GM18873 (cell line): ENCODE results near the gene TICRR.
"Not testable (repeated sequence)": the region's sequence is repeated elsewhere in the genome, so short reads cannot be mapped to it uniquely, and the experiment has no call there.

Experiments
- ATAC-seq: cut with Tn5 transposase; IDR thresholded peaks from one replicate; pipeline ENCODE4 v1.9.1; 2021; ENCODE audit warnings: mild to moderate bottlenecking, moderate library complexity, moderate number of reproducible peaks; ENCODE audit not compliant: unreplicated experiment, low FRiP score

Gene TICRR

GRCh38 chr15:89559769-89560264 lies 15.5 kb upstream of the TICRR start:
- ATAC-seq: no peak

DNA sequence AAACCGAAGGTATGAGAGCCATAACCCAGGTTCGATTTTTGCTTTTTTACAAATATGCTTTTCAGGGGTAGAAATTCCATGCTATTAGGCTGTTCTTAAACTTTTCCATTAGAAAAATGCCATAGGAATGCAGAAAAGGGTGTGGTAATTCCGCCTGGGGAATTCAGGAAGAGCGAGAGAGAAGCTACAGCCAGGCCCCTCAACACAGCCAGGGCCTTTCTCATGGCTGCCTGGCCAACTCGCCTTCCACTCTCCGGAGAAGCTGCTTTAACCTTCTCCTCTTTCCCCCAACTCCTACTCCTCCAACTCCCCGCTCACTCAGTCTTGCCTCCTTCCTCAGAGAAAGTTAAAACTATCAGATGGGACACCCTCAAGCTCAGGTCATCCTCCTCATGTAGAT lies 9.1 kb upstream of the TICRR start:
- ATAC-seq: no peak

DNA sequence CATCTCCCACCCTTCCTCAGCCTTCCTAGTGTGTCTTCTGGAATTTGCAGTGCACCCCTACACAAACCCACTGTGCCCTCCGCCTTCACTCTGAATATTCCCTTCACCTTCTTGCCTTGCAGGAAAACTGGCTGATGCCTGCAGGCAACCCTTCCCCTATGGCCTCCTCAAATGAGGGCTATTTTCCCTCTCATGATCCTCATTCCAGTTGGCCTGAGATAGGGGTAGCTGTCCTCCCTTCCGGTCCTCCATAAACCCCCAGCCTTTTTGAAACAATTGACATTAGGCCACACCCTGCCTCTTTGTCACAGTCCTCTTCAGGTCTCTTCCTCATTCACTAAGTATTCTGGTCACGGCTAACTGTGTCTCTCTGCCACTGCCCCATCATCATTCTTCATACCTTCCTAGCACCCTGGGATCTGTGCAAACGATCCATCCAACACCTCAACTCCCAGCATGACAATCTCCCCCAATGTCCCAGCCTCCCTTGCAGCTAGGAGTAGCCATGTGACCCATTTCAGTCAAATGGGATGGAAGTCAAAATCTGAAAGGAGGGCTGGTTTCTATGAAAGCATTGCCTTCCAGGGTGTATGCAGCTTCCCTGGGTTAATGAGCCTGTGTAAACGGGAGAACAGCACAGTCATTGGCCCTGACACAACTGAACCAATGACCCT lies 8.5 kb upstream of the TICRR start:
- ATAC-seq: no peak

GRCh38 chr15:89569090-89569745 lies 6.1 kb upstream of the TICRR start:
- no peak for ATAC-seq

DNA sequence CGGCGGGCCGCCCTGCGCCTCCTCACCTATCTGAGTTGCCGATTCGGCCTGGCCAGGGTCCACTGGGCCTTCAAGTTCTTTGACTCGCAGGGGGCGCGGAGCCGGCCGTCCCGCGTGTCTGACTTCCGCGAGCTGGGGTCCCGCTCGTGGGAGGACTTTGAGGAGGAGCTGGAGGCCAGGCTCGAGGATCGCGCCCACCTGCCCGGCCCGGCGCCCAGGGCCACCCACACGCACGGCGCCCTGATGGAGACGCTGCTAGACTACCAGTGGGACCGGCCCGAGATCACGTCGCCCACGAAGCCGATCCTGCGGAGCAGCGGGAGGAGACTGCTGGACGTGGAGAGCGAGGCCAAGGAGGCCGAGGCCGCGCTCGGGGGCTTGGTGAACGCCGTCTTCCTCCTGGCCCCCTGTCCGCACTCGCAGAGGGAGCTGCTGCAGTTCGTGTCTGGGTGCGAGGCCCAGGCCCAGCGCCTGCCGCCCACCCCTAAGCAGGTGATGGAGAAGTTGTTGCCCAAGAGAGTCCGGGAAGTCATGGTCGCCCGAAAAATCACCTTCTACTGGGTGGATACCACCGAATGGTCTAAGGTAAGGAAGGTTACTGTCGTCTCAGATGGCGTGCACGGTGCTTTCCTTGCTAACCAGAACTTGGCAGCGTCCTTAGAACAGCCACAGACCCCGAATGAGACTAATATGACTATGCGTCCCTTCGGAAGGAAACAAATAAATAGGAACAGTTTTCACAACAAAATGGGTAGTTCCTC lies 567 bp downstream of the TICRR start:
- peak; percentile 3 for ATAC-seq

DNA sequence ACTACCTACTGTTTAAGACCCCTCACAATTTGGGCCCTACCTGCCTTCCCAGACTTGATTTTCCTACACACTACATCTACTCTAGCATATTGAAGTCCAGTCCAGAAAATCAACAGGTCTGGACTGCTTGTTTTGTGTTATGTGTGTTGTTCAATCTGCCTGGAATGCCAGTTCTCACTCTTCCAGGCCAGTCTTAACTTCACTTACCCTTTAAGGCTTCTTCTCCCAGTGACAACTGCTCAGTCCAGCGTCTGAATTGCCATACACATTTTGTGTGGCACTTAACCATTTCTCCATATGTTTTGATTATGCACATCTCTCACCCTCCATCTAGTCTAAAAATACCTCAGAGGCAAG lies 1.1 kb downstream of the TICRR start:
- no peak for ATAC-seq

DNA sequence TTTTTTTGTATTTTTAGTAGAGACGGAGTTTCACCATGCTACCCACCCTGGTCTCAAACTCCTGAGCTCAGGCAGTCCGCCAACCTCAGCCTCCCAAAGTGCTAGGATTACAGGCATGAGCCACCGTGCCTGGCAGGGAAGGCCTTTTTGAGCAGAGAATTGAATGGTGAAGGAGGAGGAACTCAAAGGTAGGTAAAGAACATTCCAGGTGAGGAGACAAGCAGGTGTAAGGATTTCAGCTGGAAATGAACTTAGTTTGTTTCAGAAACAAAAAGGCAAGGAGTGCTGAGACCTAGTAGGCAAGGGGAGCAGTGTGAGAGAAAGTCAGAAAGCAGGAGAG lies 2.5 kb downstream of the TICRR start:
- ATAC-seq: no peak

DNA sequence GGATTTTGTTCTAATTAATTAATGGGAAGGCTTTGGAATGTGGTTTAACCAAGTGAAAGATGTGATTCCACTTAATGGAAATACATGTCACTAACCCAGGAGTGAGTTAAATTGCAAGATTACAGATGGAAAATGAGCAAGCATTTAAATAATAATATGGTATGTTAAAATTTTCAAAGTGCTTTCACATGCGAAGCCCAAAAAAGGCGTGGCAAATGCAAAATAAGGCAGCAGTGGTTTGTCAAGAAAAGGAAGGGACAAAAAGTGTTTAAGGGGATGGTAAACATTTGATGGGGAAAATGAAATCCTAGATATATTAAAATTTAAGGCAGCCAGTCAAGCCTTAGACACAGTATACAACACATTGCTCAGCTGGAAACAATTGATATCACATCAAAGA lies 2.9 kb downstream of the TICRR start:
- ATAC-seq: no peak

GRCh38 chr15:89580747-89581146 lies 5.5 kb downstream of the TICRR start:
- not testable (repeated sequence) for ATAC-seq

GRCh38 chr15:89586651-89587050 lies 11.4 kb downstream of the TICRR start:
- no peak for ATAC-seq

DNA sequence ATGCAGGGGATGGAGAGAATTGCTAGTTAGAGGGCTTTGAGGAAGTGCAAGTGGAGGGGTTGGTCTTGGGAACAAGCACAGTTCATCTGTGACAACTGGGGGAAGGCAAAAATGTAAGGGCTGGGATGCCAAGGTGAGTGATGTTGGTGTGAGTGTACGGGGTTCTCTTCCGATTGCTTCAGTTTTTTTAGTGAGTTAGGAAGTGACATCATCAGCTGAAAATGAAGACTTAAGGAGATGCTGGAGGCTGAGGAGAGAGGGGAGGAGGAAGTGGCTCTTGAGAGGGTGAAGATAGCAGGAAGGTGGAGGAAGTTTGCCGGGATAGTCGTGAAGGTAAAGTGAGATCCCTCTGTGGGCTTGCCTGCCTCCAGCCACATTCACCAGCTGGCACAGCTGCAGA lies 12.7 kb downstream of the TICRR start:
- ATAC-seq: no peak

DNA sequence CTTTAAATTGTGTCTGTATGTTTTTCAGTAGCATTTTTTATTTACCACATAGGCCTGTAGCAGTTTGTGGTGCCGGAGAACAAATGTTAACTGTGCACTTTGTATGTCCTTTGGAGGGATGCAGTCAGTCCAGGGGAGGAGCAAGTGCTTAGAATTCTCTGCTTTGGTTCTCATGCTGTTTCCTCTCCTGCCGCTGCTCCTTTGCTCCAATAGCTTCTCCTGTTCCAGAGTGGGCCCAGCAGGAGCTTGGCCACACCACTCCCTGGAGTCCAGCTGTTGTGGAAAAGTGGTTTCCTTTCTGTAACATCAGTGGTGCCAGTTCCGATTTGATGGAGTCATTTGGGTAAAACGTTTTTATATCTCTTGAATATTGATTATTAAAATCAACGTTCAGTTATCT lies 16.6 kb downstream of the TICRR start:
- no peak for ATAC-seq

DNA sequence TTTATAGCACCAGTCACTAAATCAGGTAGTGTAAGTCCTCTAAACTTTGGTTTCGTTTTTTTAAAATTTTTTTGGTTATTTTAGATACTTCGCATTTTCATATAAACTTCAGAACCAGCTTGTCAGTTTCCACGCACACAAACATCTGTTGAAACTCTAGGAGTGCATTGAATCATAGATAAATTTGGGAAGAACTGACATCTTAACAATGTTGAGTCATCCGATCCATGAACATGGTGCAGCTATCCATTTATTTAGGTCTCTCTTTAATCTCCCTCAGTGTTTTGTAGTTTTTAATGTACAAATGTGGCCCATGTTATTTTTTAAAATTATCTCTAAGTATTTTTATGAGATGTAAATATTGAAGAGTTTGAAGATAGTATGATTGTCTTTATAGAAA lies 17.7 kb downstream of the TICRR start:
- ATAC-seq: no peak

- no peak for ATAC-seq
These were observed 23.8 kb downstream of the TICRR start for GRCh38 chr15:89599021-89599420.

DNA sequence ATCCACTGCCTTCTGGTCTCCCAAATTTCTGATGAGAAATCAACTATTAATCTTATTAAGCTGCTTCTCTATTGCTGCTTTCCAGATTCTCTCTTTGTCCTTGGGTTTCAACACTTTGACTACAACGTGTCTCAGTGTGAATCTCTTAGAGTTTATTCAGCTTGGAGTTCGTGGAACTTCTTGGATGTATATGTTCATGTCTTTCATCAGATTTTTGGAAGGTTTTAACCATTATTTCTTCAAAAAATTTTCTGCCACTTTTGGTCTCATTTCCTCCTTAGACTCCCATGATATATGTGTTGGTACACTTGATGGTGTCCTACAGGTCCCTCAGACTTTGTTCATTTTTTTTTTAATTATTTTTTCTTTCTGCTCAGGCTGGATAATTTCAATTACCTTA lies 36.0 kb downstream of the TICRR start:
- ATAC-seq: no peak

GRCh38 chr15:89613031-89613430 lies 37.8 kb downstream of the TICRR start:
- ATAC-seq: no peak

DNA sequence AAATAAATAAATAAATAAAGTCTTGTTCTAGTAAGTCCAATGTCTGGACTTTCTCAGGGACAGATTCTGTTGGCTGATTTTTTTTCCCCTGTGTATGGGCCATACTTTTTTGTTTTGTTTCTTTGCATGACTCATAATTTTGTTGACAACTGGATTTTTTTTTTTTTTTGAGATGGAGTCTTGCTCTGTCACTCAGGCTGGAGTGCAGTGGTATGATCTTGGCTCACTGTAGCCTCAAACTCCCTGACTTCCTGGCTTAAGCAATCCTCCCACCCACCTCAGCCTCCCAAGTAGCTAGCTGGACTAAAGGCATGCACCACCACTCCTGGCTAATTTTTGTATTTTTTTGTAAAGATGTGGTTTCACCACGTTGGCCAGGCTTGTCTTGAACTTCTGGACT lies 38.9 kb downstream of the TICRR start:
- ATAC-seq: no peak

- no peak for ATAC-seq
These were observed 39.9 kb downstream of the TICRR start for GRCh38 chr15:89615135-89615534.

DNA sequence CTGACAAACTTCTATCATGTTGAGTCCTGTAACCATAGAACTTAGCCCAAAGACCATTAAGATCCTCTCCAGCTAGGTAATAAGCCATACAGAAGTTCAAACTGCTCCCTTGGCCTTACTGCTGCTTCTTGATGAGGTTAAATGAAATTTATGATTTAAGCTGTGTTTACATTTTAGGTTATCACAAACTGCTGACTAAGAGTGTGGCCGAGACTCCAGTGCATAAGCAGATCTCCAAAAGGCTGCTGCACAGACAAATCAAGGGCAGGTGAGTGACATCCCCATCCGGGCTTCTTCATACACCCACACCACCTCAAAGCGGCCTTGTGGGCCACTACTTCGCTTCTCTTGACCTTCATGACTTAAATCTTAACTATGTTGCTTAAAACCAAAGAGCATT lies 41.0 kb downstream of the TICRR start:
- ATAC-seq: no peak

DNA sequence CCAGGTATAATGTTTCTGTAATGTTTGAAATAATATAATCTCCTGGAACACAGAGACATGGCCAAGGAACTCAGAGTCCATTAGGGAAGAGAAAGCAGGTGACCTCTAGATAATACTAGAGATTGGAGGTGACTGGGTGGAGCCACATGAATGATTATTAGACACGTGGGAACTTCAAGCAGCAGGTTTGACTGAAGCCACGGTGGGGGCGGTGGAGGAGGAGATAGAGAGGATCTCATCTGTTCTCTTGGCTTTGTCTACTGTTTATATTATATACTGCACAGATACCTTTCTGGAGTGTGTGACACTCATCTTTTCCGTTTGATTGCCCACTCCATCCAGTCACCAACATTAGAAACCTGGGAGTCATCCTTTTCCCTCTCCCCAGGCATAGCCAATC lies 46.3 kb downstream of the TICRR start:
- no peak for ATAC-seq

- ATAC-seq: no peak
These were observed 47.9 kb downstream of the TICRR start for GRCh38 chr15:89623165-89623564.

- ATAC-seq: no peak
These were observed 50.4 kb downstream of the TICRR start for GRCh38 chr15:89625716-89626115.
